Esophagus (tissue), 2 donors: ENCODE data around the gene CDKN1A. TPM values are rescaled to one million over a fixed set of nuclear protein-coding genes. Genes with fewer than 3 reads are reported as not detected.

Source experiments
- H3K27ac ChIP-seq, 2 donors: one replicate each; pipeline ENCODE4 v1.5.1; 2013; ENCODE audit warnings: low read depth in 2 of 2, mild to moderate bottlenecking in 2 of 2, inconsistent platforms in 1 of 2, low read length in 1 of 2, moderate library complexity in 1 of 2
- H3K27me3 ChIP-seq, 2 donors: one replicate each; pipeline ENCODE4 v1.6.1; 2013; ENCODE audit warnings: low read length in 2 of 2, control low read depth in 1 of 2, mild to moderate bottlenecking in 1 of 2; ENCODE audit not compliant: insufficient read depth in 2 of 2, control insufficient read depth in 1 of 2
- H3K36me3 ChIP-seq, 2 donors: one replicate each; pipeline ENCODE4 v1.6.1; 2013; ENCODE audit warnings: low read length in 1 of 2; ENCODE audit not compliant: control insufficient read depth in 2 of 2, insufficient read depth in 2 of 2
- H3K4me1 ChIP-seq, 2 donors: one replicate each; pipeline ENCODE4 v1.6.1; 2013; ENCODE audit warnings: low read length in 1 of 2; ENCODE audit not compliant: control insufficient read depth in 2 of 2, insufficient read depth in 2 of 2
- H3K4me3 ChIP-seq, 2 donors: one replicate each; pipeline ENCODE4 v1.5.1; 2013; ENCODE audit warnings: low read length in 2 of 2, mild to moderate bottlenecking in 2 of 2, low read depth in 1 of 2, moderate library complexity in 1 of 2
- H3K9me3 ChIP-seq, 2 donors: one replicate each; pipeline ENCODE4 v1.6.1; 2013; ENCODE audit warnings: mild to moderate bottlenecking in 2 of 2, low read depth in 1 of 2, low read length in 1 of 2, moderate library complexity in 1 of 2; ENCODE audit not compliant: control insufficient read depth in 2 of 2, insufficient read depth in 1 of 2
- WGBS, 2 donors: extraction: QIAGEN DNeasy Blood & Tissue Kit; methylation state at CpG; one replicate each; pipeline ENCODE4 v1.1.7; 2013; 5-methylcytosine and 5-hydroxymethylcytosine counted together
- polyA plus RNA-seq, 2 donors: library from polyadenylated mRNA; stranded (reverse); fragments of 200-250 nt; gene quantifications; one replicate each; pipeline ENCODE4 v1.2.3, GENCODE V29; 2013
- donor health status: healthy with polysubstance abuse.
- donor health status: Bipolar disorder and iron deficiency.

The CDKN1A gene
- polyA plus RNA-seq, 2 donors, result 36.9 to 114 TPM

DNA sequence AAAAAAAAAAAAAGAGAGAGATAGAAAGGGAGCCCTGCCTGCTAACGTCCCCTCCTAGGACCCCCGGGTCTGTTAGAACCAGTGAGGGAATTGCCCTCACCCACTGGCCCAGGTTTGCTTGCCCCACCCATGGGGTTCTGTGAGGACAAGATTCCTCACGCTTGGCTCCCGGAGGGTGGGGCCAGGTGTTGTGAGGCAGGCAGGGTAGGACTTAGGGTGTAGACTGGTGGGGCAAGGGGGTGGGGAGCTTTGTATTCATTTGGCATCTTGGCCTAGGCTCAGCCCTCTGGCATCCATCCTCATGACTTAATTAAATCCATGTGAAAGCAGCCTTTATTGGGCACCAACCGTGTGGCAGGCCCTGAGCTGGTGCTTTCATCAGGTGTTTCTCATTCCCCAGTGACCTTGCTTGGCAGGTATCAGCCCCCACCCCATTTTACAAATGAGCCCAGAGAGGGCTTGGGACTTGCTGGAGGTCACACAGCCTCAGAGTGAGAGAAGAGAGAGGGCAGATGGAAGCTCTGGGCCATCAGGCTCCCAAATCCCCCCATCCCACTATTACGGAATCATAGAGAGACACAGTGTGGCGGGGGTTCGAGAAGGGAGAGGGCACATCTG is 38.1 kb downstream of the CDKN1A start:
- WGBS, 2 donors, result 62 to 68% methylated on average over 7 to 8 of the region's 8 CpGs
- peak overlapping the region; percentile 57 to 76 for H3K27ac ChIP-seq

DNA sequence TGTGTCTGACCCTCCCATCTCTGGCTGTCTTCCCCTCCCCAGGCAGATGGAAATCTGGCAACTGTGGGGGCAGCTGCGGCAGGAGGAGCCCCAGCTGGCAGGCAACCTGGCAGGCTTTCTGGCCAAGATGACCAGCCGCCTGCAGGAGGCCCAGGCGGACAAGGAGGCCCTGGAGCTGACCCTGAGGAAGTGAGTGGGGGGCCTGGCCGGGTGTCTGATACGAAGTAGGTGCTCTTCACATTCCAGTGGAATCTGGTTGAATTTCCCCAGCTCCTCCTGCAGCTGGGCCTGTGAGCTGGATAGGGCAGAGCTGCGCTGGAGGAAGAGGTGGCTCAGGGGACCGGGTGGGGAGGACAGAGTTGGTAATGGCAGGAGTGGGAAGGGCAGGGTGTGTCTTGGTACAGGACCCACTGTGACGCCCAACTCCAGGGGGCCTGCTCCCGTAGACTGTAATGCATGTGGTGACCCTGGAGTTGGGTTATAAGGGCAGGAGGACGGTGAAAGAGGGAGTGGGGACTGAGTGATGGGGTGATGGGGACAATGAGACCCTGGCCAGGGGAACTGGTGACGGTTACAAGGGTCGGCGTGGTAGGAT is 38.8 kb downstream of the CDKN1A start:
- no peaks in the 10 kb centered on the region for H3K27me3 ChIP-seq
- no peak overlapping the region for H3K4me3 ChIP-seq
- H3K9me3 ChIP-seq, result no peaks in the 10 kb centered on the region
- peak overlapping the region in 1 of 2 donors; percentile 76 for H3K27ac ChIP-seq
- WGBS, 2 donors, result 74 to 75% methylated on average over 13 of the region's 13 CpGs
- peaks cover 6 to 20% of the 10 kb centered on the region in 2 donors for H3K4me1 ChIP-seq
- no peaks in the 10 kb centered on the region for H3K36me3 ChIP-seq

More for the DNA sequence above, 38.1 kb downstream of the CDKN1A start:
- Histone ChIP-seq H3K27me3 (no peaks in the 10 kb centered on the region), H3K4me3 (no peak overlapping the region), H3K4me1 (peaks cover 6 to 18% of the 10 kb centered on the region in 2 donors), H3K9me3 (no peaks in the 10 kb centered on the region), H3K36me3 (no peaks in the 10 kb centered on the region)

DNA sequence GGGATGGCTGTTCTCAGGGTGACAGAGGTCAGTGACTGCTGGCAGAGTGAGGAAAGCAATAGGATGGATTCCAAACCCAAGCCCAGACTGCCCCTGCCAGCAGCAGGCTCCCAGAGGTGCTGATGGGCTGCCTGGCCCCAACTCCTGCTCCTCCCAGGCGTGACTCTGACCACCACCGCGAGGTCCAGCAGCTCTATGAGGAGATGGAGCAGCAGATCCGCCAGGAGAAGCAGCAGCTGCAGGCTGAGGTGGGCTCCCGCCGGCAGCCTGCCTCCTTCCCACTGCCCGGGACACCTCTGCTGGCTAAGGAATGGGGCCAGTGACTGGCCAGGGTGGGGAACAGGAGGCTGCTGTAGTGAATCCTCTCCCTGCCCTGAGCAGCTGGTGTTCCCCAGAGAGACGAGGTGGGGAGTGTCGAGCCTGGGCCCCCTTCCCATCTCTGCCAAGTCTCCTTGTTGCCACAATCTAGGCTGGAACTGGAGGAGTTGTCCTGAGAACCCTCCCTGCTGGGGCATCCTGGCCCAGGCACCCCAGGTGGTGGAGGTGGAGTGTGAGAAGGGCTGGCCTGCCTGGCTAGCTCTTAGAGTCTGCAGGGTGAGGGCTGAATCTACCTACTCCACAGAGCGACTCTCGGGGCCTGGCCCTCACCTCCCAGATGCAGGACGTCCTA is 39.5 kb downstream of the CDKN1A start:
- 80 to 85% methylated on average over 12 of the region's 12 CpGs for WGBS, 2 donors
- Histone ChIP-seq H3K27ac (no peak overlapping the region), H3K4me1 (peaks cover 6 to 22% of the 10 kb centered on the region in 2 donors)

DNA sequence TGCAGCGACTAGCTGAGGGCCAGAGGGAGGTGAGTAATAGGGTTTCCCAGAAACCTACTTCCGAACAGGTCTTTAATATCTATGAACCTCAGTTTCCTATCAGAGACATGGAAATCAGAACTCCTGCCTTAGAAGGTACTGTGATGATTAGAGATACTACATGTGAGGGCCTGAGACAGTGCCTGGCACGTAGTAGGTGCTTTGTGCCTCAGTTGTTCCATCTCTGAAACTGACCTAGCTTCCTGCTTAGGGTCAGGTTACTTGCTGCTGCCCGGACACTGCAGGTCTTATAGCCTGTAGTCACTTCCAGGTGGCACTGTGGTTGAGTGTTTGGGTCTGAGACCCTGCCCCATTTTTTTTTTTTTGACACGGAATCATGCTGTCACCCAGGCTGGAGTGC is 40.0 kb downstream of the CDKN1A start:
- no peak overlapping the region for H3K27ac ChIP-seq
- peaks cover 6 to 22% of the 10 kb centered on the region in 2 donors for H3K4me1 ChIP-seq
- 73 to 77% methylated on average over 5 of the region's 5 CpGs for WGBS, 2 donors
- no peaks in the 10 kb centered on the region for H3K36me3 ChIP-seq
- H3K4me3 ChIP-seq, result no peak overlapping the region
- no peaks in the 10 kb centered on the region for H3K9me3 ChIP-seq
- H3K27me3 ChIP-seq, result no peaks in the 10 kb centered on the region

More for the DNA sequence above, 39.5 kb downstream of the CDKN1A start:
- Histone ChIP-seq H3K9me3 (no peaks in the 10 kb centered on the region), H3K27me3 (no peaks in the 10 kb centered on the region), H3K4me3 (no peak overlapping the region), H3K36me3 (no peaks in the 10 kb centered on the region)

DNA sequence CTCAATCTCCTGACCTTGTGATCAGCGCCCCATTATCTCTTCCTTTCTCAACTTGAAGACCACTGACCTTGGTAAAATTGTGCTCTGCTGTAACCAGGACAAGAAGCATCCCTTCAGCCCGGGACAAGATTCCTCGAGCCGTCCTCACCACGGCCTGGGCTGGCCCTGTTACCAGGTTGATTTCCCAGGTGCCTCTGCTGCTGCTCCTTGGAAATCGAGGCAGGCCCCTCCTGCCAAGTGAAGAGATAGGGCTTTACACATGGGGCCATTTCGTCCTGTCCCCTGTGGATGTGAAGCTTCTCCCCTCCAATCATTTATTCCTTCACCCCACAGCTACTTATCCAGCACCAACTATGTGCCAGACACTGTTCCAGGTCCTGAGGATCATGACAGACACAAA is 40.6 kb downstream of the CDKN1A start:
- no peaks in the 10 kb centered on the region for H3K36me3 ChIP-seq
- H3K27me3 ChIP-seq, result no peaks in the 10 kb centered on the region
- H3K9me3 ChIP-seq, result no peaks in the 10 kb centered on the region
- WGBS, 2 donors, result 90 to 91% methylated on average over 7 of the region's 7 CpGs
- no peak overlapping the region for H3K27ac ChIP-seq
- H3K4me1 ChIP-seq, result peaks cover 6 to 22% of the 10 kb centered on the region in 2 donors
- H3K4me3 ChIP-seq, result no peak overlapping the region

DNA sequence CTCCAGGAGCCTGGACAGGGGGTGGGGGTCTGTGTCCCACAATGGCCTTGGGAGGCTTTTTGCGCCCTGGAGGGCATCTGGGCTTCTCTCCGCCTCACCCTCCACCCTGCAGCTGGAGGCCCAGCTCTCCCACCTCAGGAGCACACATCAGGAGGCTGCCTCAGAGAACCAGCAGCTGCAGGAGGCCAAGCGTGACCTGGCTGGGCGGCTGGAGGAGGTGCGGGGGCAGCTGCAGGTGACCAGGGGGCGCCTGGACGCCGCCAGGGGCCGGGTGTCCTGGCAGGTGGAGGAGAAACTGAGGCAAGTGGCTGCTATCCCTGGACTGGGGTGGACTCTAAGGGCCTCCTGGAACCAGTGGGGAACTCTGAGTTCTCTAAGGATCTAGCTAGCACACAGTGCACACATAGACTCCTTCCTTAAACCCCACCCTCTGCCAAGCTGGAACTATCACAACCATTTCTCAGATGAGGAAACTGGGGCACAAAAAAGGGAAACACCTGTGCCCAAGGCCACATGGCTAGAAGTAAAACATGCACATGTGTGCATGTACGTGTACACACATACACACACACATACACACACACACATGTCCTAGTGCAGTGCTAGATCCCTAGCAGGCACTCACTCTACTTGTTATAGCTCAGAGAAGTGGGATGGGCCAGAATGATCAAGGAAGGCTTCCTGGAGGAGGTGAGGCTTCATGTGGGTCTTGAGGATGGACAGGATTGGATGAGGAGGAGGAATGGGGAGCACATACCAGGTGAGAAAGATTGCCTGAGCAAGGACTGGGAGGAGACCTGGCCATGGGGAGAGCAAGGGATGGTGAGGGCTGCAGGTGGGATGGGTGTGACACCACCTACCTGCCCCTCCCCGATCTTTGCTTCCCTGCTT is 42.0 kb downstream of the CDKN1A start:
- Histone ChIP-seq H3K36me3 (no peaks in the 10 kb centered on the region), H3K27ac (no peak overlapping the region), H3K27me3 (no peaks in the 10 kb centered on the region), H3K4me1 (peaks cover 6 to 22% of the 10 kb centered on the region in 2 donors), H3K4me3 (no peak overlapping the region), H3K9me3 (no peaks in the 10 kb centered on the region)
- WGBS, 2 donors, result 88 to 89% methylated on average over 11 of the region's 11 CpGs

DNA sequence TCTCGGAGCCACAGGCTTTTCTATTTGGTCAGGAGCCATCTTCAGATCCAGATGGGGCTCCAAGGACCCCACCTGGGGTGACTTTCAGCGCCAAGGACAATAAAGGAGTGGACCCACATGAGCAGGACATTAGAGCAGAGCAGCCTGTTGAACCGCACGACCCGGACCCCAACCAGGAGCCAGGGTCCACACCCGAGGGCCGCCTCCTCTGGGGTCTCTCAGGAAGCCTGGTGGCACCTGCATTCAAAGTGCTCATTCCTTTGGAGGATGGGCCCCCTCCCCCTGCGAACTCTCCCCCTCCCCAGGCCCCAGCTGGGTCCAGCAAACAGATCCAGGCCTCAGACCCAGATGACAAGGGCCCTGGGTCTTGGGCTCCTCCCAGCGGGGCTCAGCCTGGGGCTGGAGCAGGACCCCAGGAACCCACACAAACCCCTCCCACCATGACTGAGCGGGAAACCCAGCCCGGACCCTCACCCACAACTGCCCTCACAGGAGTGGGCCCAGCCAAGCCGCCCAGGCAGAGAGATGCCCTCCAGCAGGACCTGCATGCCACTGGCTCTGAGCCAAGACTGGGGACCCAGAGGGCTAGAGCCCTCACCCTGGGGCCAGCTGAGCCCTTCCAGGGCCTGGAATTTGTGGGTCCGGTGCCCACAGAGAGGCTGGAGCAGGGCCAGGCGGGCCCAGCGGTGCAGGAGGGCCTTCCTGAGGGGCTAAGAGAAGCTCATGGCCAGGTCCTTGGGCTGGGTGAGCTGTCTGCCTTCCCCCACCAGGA is 43.0 kb downstream of the CDKN1A start:
- peaks cover 6 to 21% of the 10 kb centered on the region in 2 donors for H3K4me1 ChIP-seq
- 85 to 89% methylated on average over 15 of the region's 15 CpGs for WGBS, 2 donors
- no peak overlapping the region for H3K4me3 ChIP-seq
- H3K27me3 ChIP-seq, result no peaks in the 10 kb centered on the region
- H3K27ac ChIP-seq, result no peak overlapping the region
- H3K36me3 ChIP-seq, result no peaks in the 10 kb centered on the region
- no peaks in the 10 kb centered on the region for H3K9me3 ChIP-seq

DNA sequence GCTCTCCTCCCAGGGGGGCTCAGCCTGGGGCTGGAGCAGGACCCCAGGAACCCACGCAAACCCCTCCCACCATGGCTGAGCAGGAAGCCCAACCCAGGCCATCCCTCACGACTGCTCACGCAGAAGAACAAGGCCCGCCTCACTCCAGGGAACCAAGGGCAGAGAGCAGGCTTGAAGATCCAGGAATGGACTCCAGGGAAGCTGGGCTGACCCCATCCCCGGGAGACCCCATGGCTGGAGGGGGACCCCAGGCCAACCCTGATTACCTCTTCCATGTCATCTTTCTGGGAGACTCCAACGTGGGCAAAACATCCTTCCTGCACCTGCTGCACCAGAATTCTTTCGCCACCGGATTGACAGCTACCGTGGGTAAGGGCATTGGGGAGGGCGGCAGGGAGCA is 43.9 kb downstream of the CDKN1A start:
- no peaks in the 10 kb centered on the region for H3K27me3 ChIP-seq
- H3K4me3 ChIP-seq, result no peak overlapping the region
- H3K4me1 ChIP-seq, result peaks cover 4 to 13% of the 10 kb centered on the region in 2 donors
- no peaks in the 10 kb centered on the region for H3K36me3 ChIP-seq
- 73 to 77% methylated on average over 10 of the region's 10 CpGs for WGBS, 2 donors
- no peaks in the 10 kb centered on the region for H3K9me3 ChIP-seq
- H3K27ac ChIP-seq, result peak overlapping the region in 1 of 2 donors; percentile 47

DNA sequence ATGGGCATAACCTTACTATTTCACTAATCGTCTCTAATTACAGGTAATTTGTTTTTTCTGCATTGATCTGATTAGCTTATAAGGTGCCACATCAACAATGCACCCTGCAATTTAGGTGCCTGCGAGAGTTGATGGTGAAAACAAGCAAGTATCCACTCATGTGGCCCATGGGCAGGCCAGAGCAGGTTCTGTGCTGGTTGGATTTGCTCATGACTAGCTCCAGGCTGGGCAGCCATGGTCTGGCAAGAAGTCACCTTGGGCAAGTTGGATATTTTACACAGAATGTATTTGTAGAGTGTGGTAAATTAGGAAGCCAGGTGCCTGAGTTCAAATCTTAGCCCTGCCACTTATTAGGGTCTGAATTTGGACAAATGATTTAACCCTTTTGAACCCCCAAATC is 44.4 kb downstream of the CDKN1A start:
- H3K4me1 ChIP-seq, result peaks cover 3 to 9% of the 10 kb centered on the region in 2 donors
- H3K27ac ChIP-seq, result peak overlapping the region in 1 of 2 donors; percentile 47
- H3K36me3 ChIP-seq, result no peaks in the 10 kb centered on the region
- no peak overlapping the region for H3K4me3 ChIP-seq
- H3K27me3 ChIP-seq, result no peaks in the 10 kb centered on the region
- H3K9me3 ChIP-seq, result no peaks in the 10 kb centered on the region
- 58 to 65% methylated on average over 2 of the region's 2 CpGs for WGBS, 2 donors
